Measurements from ENCODE around the gene ZNF428.

ZNF428 gene

GRCh38 chr19:43561139-43561970, 58.1 kb downstream of the ZNF428 start:
- DNase-seq, result no peak

GRCh38 chr19:43560687-43561086, 58.7 kb downstream of the ZNF428 start:
- DNase-seq, result no peak

Data from NCI-H526 (cell line).